Effector CD8-positive, alpha-beta T cell (primary cell): ENCODE measurements around the gene PATJ.
"Not testable (repeated sequence)": the region's sequence is repeated elsewhere in the genome, so short reads cannot be mapped to it uniquely, and the experiment has no call there.

Source experiments
- DNase-seq: peaks from one replicate; lab custom pipeline; 2025; lab: John Stamatoyannopoulos, UW

The PATJ gene

DNA sequence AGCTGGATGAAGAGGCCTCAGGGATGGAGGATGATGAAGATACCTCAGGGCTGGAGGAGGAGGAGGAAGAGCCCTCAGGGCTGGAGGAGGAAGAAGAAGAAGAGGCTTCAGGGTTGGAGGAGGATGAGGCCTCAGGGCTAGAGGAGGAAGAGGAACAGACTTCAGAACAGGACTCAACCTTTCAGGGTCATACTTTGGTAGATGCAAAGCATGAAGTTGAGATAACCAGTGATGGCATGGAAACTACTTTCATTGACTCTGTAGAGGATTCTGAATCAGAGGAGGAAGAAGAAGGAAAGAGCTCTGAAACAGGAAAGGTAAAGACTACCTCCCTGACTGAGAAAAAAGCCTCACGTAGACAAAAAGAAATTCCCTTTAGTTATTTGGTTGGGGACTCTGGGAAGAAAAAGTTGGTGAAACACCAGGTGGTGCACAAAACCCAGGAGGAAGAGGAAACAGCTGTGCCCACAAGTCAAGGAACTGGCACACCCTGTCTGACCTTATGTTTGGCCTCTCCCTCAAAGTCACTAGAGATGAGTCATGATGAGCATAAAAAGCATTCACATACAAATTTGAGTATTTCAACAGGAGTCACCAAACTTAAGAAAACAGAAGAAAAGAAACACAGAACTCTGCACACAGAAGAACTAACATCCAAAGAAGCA lies 467.8 kb downstream of the PATJ start:
- DNase-seq, result no peak

DNA sequence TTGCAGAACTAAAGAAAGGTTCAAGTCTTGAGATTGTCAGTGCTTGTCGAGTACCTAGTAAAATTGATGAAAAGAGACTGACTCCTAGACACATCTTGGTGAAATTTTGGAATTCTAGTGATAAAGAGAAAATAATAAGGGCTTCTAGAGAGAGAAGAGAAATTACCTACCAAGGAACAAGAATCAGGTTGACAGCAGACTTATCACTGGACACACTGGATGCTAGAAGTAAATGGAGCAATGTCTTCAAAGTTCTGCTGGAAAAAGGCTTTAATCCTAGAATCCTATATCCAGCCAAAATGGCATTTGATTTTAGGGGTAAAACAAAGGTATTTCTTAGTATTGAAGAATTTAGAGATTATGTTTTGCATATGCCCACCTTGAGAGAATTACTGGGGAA lies 468.7 kb downstream of the PATJ start:
- no peak for DNase-seq

GRCh38 chr1:62212411-62212810 lies 470.1 kb downstream of the PATJ start:
- DNase-seq, result no peak

DNA sequence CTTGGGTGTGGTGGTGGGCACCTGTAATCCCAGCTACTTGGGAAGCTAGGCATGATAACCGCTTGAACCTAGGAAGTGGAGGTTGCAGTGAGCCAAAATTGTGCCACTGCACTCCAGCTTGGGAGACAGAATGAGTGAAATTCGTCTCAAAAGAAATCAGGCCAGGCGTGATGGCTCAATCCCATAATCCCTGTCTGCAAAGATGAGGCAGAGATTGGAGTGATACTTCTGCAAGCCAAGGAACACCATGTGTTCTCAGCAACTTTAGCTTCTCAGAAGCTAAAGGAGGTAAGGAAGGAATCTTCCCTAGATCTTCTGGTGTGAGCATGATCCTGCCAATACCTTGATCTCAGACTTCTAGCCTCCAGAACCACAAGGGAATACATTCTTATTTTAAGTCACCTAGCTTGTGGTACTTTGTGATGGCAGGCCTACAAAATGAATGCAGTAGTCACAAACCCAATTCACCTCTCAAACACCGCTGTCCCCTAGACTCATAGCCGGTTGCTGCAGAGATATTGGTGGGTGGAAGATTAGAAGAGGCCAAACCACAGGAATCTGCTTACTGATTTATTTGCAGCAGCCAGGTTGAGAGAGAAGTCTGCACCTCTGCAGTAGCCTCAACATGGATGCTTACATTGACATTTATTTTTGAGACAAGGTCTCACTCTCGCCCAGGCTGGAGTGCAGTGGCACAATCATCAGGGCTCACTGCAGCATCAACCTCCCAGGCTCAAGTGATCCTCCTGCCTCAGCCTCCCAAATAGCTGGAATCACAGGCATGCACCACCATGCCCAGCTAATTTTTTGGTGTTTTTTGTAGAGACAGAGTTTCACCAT lies 471.0 kb downstream of the PATJ start:
- DNase-seq, result no peak

DNA sequence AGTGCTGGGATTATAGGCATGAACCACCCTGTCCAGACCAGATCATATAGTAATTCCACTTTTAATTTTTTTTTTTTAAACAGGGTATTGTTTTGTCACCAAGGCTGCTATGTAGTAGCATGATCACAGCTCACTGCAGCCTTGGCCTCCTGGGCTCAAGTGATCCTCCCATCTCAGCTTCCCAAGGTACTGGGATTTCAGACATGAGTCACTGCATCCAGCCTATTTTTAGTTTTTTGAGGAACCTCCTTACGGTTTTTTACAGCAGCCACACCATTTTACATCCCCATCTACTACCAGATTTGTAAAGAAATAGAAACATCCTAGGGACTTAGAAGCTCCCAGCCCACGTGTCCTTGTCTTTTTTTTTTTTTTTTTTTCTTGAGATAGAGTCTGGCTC lies 476.3 kb downstream of the PATJ start:
- no peak for DNase-seq

- DNase-seq, result not testable (repeated sequence)
Measured at GRCh38 chr1:62220456-62220855, 478.2 kb downstream of the PATJ start.

GRCh38 chr1:62221171-62221570 lies 478.9 kb downstream of the PATJ start:
- DNase-seq, result no peak

GRCh38 chr1:62222321-62222720 lies 480.0 kb downstream of the PATJ start:
- DNase-seq, result no peak

GRCh38 chr1:62224182-62224581 lies 481.9 kb downstream of the PATJ start:
- no peak for DNase-seq

GRCh38 chr1:62227496-62227895 lies 485.2 kb downstream of the PATJ start:
- no peak for DNase-seq
